Keratinocyte (primary cell): ENCODE data around the gene MYO1H. TPM values are rescaled to one million over a fixed set of nuclear protein-coding genes. Genes with fewer than 3 reads are reported as not detected.

Experiments
- DNase-seq: peaks from one replicate; pipeline ENCODE4 v3.0.0-alpha.2; 2011; ENCODE audit warnings: low read depth, missing footprints, low spot score
- FAIRE-seq: peaks from 2 replicates; lab custom pipeline; 2011; peaks lifted over from hg19 to GRCh38; lab: Jason Lieb, UNC
- H2AFZ ChIP-seq: 2 replicates; pipeline ENCODE4 v1.6.0; 2012; ENCODE audit warnings: low read length, control low read depth, inconsistent platforms; ENCODE audit not compliant: control insufficient read depth
- H3K27ac ChIP-seq: 2 replicates; pipeline ENCODE4 v1.5.1; 2011; ENCODE audit warnings: low read length; ENCODE audit not compliant: control insufficient read depth, insufficient read depth
- H3K27me3 ChIP-seq: 3 replicates; pipeline ENCODE4 v1.6.0; 2011; ENCODE audit warnings: low read length; ENCODE audit not compliant: control insufficient read depth, insufficient read depth; ENCODE audit errors: extremely low read depth
- H3K36me3 ChIP-seq, 2 experiments: 2 replicates in 1 of 2; 3 replicates in 1 of 2; pipeline ENCODE4 v1.5.1; 2011; ENCODE audit warnings: low read length in 2 of 2, mild to moderate bottlenecking in 1 of 2; ENCODE audit not compliant: control insufficient read depth in 2 of 2, insufficient read depth in 2 of 2; ENCODE audit errors: extremely low read depth in 1 of 2
- H3K4me1 ChIP-seq: 3 replicates; pipeline ENCODE4 v1.5.1; 2011; ENCODE audit warnings: low read length; ENCODE audit not compliant: control insufficient read depth, insufficient read depth; ENCODE audit errors: extremely low read depth
- H3K4me2 ChIP-seq: 3 replicates; pipeline ENCODE4 v1.6.0; 2011; ENCODE audit warnings: low read depth, low read length; ENCODE audit not compliant: control insufficient read depth, insufficient read depth; ENCODE audit errors: extremely low read depth
- H3K4me3 ChIP-seq, 3 experiments: fragments of 200-600 bp in 1 of 3; sonication (generic) in 1 of 3; 2 replicates in 2 of 3; 3 replicates in 1 of 3; pipeline ENCODE4 v1.5.1; 2011 to 2016; ENCODE audit warnings: low read length in 3 of 3, mild to moderate bottlenecking in 3 of 3, control low read depth in 2 of 3, inconsistent platforms in 1 of 3, low read depth in 1 of 3, mixed read lengths in 1 of 3, mixed run types in 1 of 3, moderate library complexity in 1 of 3; ENCODE audit not compliant: control insufficient read depth in 2 of 3, insufficient read depth in 2 of 3; ENCODE audit errors: extremely low read depth in 1 of 3
- H3K79me2 ChIP-seq: 2 replicates; pipeline ENCODE4 v1.6.0; 2012; ENCODE audit warnings: low read length; ENCODE audit not compliant: control insufficient read depth, insufficient read depth
- H3K9ac ChIP-seq: 3 replicates; pipeline ENCODE4 v1.6.0; 2011; ENCODE audit warnings: low read length; ENCODE audit not compliant: control insufficient read depth, insufficient read depth; ENCODE audit errors: extremely low read depth
- H3K9me1 ChIP-seq: 3 replicates; pipeline ENCODE4 v1.6.0; 2011; ENCODE audit warnings: low read length; ENCODE audit not compliant: control insufficient read depth, insufficient read depth; ENCODE audit errors: extremely low read depth
- H3K9me3 ChIP-seq: 2 replicates; pipeline ENCODE4 v1.5.1; 2012; ENCODE audit warnings: low read depth, low read length; ENCODE audit not compliant: control insufficient read depth
- H4K20me1 ChIP-seq: 3 replicates; pipeline ENCODE4 v1.6.0; 2011; ENCODE audit warnings: low read length; ENCODE audit not compliant: control insufficient read depth, insufficient read depth; ENCODE audit errors: extremely low read depth
- EZH2 ChIP-seq: IDR thresholded peaks from one replicate; pipeline ENCODE4 v1.6.1; 2012; ENCODE audit warnings: inconsistent platforms, mild to moderate bottlenecking, low read length, moderate library complexity
- dilution Hi-C: fragments of 300-500 bp; cut with MboI; formaldehyde crosslinking; loops from one replicate; pipeline ENCODE4 v1.7.0; 2020; ENCODE audit warnings: low sequenced_read_pairs; ENCODE audit not compliant: extremely low pct_ligation_motif_present
- polyA plus RNA-seq, 5 experiments: library from polyadenylated mRNA; depleted of rRNA in 3 of 5; stranded (reverse) in 3 of 5; stranded (forward) in 1 of 5; unstranded in 1 of 5; fragments of >200 nt; gene quantifications; 1 replicate in 1 of 5; 2 replicates in 3 of 5; 3 replicates in 1 of 5; pipeline versions ENCODE4 v1.2.1 to v1.2.3, GENCODE V29; 2011 to 2012; ENCODE audit warnings: missing spikeins in 2 of 5, low read depth in 1 of 5, low replicate concordance in 1 of 5
- TF ChIP-seq, protein P1 (sequence below), 3 experiments: IDR thresholded peaks in 1 of 3; conservative IDR thresholded peaks in 1 of 3; optimal IDR thresholded peaks in 1 of 3; 2 replicates in 2 of 3; 3 replicates in 1 of 3; pipeline versions ENCODE3 to v1.5.1; 2011; ENCODE audit warnings: low read length in 3 of 3, mild to moderate bottlenecking in 3 of 3, moderate library complexity in 2 of 3, control low read depth in 1 of 3, inconsistent platforms in 1 of 3; ENCODE audit not compliant: insufficient read depth in 2 of 3; ENCODE audit errors: extremely low read depth in 1 of 3

The MYO1H gene
- polyA plus RNA-seq, 1 donor (not counting 4 experiments of a cell fraction or from before 2014, with no cell fraction given) = not detected

DNA sequence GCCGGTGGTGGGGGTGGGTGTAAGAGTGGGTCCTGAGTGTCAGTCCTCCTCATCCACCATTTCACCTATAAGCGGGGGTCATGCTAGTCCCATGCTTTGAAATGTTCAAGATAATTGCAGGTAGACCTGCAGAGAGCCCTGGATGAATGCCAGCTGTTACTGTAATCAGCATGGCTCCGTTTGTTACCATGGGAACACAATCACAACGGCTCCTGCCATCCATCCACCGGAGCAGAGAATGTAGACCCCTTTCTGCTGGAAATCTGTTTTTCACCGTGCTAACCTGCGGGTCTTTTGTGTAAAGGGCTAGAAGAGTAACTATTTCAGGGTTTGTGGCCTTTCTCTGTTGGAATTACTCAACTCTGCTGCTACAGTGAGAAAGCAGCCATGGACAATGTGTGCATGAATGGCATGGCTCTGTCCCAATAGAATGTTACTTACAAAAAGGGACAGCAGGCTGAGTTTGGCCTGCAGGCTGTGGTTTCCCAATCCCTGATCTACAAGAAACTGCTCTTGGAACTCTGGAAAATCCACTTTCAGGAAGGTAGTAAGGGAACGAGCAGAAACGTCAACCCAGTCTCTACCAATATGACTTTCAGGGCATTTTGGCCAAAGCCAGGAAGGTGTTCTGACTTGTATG is 93.3 kb downstream of the MYO1H start:
- H3K9me1 ChIP-seq = no peaks in the 10 kb centered on the region
- H3K9me3 ChIP-seq = no peaks in the 10 kb centered on the region
- H3K9ac ChIP-seq = no peak overlapping the region
- H3K27ac ChIP-seq = no peak overlapping the region
- no peaks in the 10 kb centered on the region for H3K79me2 ChIP-seq
- no peak overlapping the region for H3K4me3 ChIP-seq
- H2AFZ ChIP-seq = no peak overlapping the region
- H3K27me3 ChIP-seq = no peaks in the 10 kb centered on the region
- no peak overlapping the region for H3K4me2 ChIP-seq
- FAIRE-seq (no peak), DNase-seq (no peak)
- dilution Hi-C loops = no loop called here
- TF ChIP-seq, protein P1, sequence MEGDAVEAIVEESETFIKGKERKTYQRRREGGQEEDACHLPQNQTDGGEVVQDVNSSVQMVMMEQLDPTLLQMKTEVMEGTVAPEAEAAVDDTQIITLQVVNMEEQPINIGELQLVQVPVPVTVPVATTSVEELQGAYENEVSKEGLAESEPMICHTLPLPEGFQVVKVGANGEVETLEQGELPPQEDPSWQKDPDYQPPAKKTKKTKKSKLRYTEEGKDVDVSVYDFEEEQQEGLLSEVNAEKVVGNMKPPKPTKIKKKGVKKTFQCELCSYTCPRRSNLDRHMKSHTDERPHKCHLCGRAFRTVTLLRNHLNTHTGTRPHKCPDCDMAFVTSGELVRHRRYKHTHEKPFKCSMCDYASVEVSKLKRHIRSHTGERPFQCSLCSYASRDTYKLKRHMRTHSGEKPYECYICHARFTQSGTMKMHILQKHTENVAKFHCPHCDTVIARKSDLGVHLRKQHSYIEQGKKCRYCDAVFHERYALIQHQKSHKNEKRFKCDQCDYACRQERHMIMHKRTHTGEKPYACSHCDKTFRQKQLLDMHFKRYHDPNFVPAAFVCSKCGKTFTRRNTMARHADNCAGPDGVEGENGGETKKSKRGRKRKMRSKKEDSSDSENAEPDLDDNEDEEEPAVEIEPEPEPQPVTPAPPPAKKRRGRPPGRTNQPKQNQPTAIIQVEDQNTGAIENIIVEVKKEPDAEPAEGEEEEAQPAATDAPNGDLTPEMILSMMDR (optimal IDR thresholded peaks at IDR 0.05 in 1 of 3, IDR thresholded peaks at IDR 0.05 in 1 of 3, conservative IDR thresholded peaks at IDR 0.05 in 1 of 3; ENCODE audit: extremely low read depth in 1 of 3, insufficient read depth in 2 of 3, low read length in 3 of 3) = no peak
- no peak for TF ChIP-seq EZH2
- no peaks in the 10 kb centered on the region for H4K20me1 ChIP-seq
- H3K4me1 ChIP-seq = no peaks in the 10 kb centered on the region
- H3K36me3 ChIP-seq = peaks cover 0 to 3% of the 10 kb centered on the region in 2 experiments

DNA sequence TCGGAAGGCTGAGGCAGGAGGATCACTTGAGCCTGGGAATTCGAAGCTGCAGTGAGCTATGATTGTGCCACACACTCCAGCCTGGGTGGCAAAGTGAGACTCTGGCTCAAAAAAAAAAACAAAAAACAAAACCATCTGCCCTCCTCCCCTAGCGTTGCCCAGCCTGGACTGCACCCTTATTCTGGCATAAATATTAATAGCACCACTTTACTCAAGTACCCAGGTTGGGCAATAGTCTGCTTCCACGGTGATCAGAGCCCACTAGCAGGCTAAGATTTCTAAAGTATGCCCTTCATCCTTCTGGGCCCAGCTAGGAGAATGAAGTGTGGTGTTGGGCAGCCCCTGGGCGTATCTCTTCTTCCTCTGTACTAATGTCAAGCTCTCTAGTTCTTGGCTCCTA is 96.1 kb downstream of the MYO1H start:
- Histone ChIP-seq H2AFZ (no peak overlapping the region), H4K20me1 (peaks cover 2% of the 10 kb centered on the region), H3K36me3 (peaks cover 16 to 23% of the 10 kb centered on the region in 2 experiments), H3K9me1 (no peaks in the 10 kb centered on the region), H3K79me2 (no peaks in the 10 kb centered on the region), H3K4me1 (no peaks in the 10 kb centered on the region), H3K27ac (no peak overlapping the region), H3K27me3 (no peaks in the 10 kb centered on the region), H3K4me3 (no peak overlapping the region), H3K9ac (no peak overlapping the region), H3K9me3 (no peaks in the 10 kb centered on the region), H3K4me2 (no peak overlapping the region)
- dilution Hi-C loops = no loop called here
- no peak for TF ChIP-seq EZH2
- TF ChIP-seq, protein P1 (optimal IDR thresholded peaks at IDR 0.05 in 1 of 3, IDR thresholded peaks at IDR 0.05 in 1 of 3, conservative IDR thresholded peaks at IDR 0.05 in 1 of 3; ENCODE audit: extremely low read depth in 1 of 3, insufficient read depth in 2 of 3, low read length in 3 of 3) = no peak
- DNase-seq (no peak), FAIRE-seq (no peak)
